SK-N-SH treated with all-trans-retinoic acid at 6 μM for 48 hours (cell line): Measurements from ENCODE around the gene APOC3.
A peak's percentile ranks its signal among the peaks of the same experiment; 100 is the strongest.

Source experiments
- ATAC-seq: fragments of 200-7000 bp; cut with Tn5 transposase; 3 replicates; pipeline ENCODE4 v1.9.1; 2020; ENCODE audit warnings: mild to moderate bottlenecking, moderate library complexity
- ARNTL ChIP-seq: fragments of 450-650 bp; formaldehyde crosslinking; IDR thresholded peaks from 2 replicates; pipeline ENCODE4 v1.5.0; 2020; ENCODE audit warnings: low read depth, mild to moderate bottlenecking, moderate library complexity, borderline replicate concordance
- BACH2 ChIP-seq: fragments of 250-450 bp; sonication (Bioruptor Pico); IDR thresholded peaks from 2 replicates; pipeline ENCODE4 v1.9.0; 2021; ENCODE audit warnings: mild to moderate bottlenecking, borderline replicate concordance
- CREB5 ChIP-seq: fragments of 250-450 bp; sonication (Bioruptor Pico); IDR thresholded peaks from 2 replicates; pipeline ENCODE4 v1.5.1; 2020; ENCODE audit warnings: low read depth, mild to moderate bottlenecking, moderate library complexity
- CSDC2 ChIP-seq: fragments of 250-450 bp; sonication (Bioruptor Pico); IDR thresholded peaks from 2 replicates; pipeline ENCODE4 v1.5.0; 2020; ENCODE audit warnings: mild to moderate bottlenecking, moderate library complexity
- ESRRG ChIP-seq: fragments of 250-450 bp; sonication (Bioruptor Pico); IDR thresholded peaks from 2 replicates; pipeline ENCODE4 v1.6.1; 2021; ENCODE audit warnings: mild to moderate bottlenecking
- GLIS3 ChIP-seq: fragments of 250-450 bp; sonication (Bioruptor Pico); IDR thresholded peaks from 2 replicates; pipeline ENCODE4 v1.5.0; 2020; ENCODE audit warnings: mild to moderate bottlenecking, moderate library complexity
- ISL1 ChIP-seq: fragments of 250-450 bp; sonication (Bioruptor Pico); IDR thresholded peaks from 2 replicates; pipeline ENCODE4 v2.1.2; 2022; ENCODE audit warnings: mild to moderate bottlenecking, moderate library complexity
- OSR1 ChIP-seq: fragments of 250-450 bp; sonication (Bioruptor Pico); IDR thresholded peaks from 2 replicates; pipeline ENCODE4 v1.8.0; 2022; ENCODE audit warnings: moderate library complexity, mild to moderate bottlenecking, inconsistent platforms
- PATZ1 ChIP-seq: fragments of 250-450 bp; sonication (Bioruptor Pico); IDR thresholded peaks from 2 replicates; pipeline ENCODE4 v1.8.0; 2020; ENCODE audit warnings: mild to moderate bottlenecking, moderate library complexity, borderline replicate concordance
- PPARA ChIP-seq: fragments of 250-450 bp; sonication (Bioruptor Pico); IDR thresholded peaks from 2 replicates; pipeline ENCODE4 v1.5.0; 2020; ENCODE audit warnings: mild to moderate bottlenecking, borderline replicate concordance
- RARB ChIP-seq: fragments of 250-450 bp; sonication (Bioruptor Pico); IDR thresholded peaks from 2 replicates; pipeline ENCODE4 v1.8.0; 2021; ENCODE audit warnings: mild to moderate bottlenecking, moderate library complexity
- SNAI2 ChIP-seq: fragments of 250-450 bp; sonication (Bioruptor Pico); IDR thresholded peaks from 2 replicates; pipeline ENCODE4 v1.5.0; 2020; ENCODE audit warnings: mild to moderate bottlenecking, moderate library complexity
- TCF4 ChIP-seq: fragments of 250-450 bp; sonication (Bioruptor Pico); IDR thresholded peaks from 2 replicates; pipeline ENCODE4 v1.8.0; 2021; ENCODE audit warnings: mild to moderate bottlenecking, moderate library complexity, borderline replicate concordance
- TOX ChIP-seq: fragments of 250-450 bp; sonication (Bioruptor Pico); IDR thresholded peaks from 2 replicates; pipeline ENCODE4 v1.8.0; 2021; ENCODE audit warnings: mild to moderate bottlenecking, moderate library complexity, borderline replicate concordance
- TSHZ2 ChIP-seq: fragments of 250-450 bp; sonication (Bioruptor Pico); IDR thresholded peaks from 2 replicates; pipeline ENCODE4 v1.5.0; 2020; ENCODE audit warnings: mild to moderate bottlenecking, moderate library complexity
- ZC3H10 ChIP-seq: fragments of 250-450 bp; sonication (Bioruptor Pico); IDR thresholded peaks from 2 replicates; pipeline ENCODE4 v1.5.1; 2021; ENCODE audit warnings: mild to moderate bottlenecking, moderate library complexity
- ZFP3 ChIP-seq: fragments of 250-450 bp; sonication (Bioruptor Pico); IDR thresholded peaks from 2 replicates; pipeline ENCODE4 v1.5.0; 2020; ENCODE audit warnings: mild to moderate bottlenecking, moderate library complexity
- ZFP30 ChIP-seq: fragments of 450-650 bp; formaldehyde crosslinking; IDR thresholded peaks from 2 replicates; pipeline ENCODE4 v1.5.0; 2022; ENCODE audit warnings: mild to moderate bottlenecking, moderate library complexity
- ZNF565 ChIP-seq: fragments of 450-650 bp; formaldehyde crosslinking; conservative IDR thresholded peaks from 2 replicates; pipeline ENCODE4 v1.5.0; 2020; ENCODE audit warnings: low read depth, mild to moderate bottlenecking, moderate library complexity
- ZNF70 ChIP-seq: fragments of 450-650 bp; formaldehyde crosslinking; IDR thresholded peaks from 2 replicates; pipeline ENCODE4 v1.5.0; 2020; ENCODE audit warnings: mild to moderate bottlenecking, moderate library complexity
- ZNF8 ChIP-seq: fragments of 450-650 bp; formaldehyde crosslinking; IDR thresholded peaks from 2 replicates; pipeline ENCODE4 v1.5.0; 2020; ENCODE audit warnings: mild to moderate bottlenecking, moderate library complexity
- TF ChIP-seq, protein P1 (sequence below): fragments of 250-450 bp; sonication (Bioruptor Pico); IDR thresholded peaks from 2 replicates; pipeline ENCODE4 v1.5.1; 2021; ENCODE audit warnings: mild to moderate bottlenecking, moderate library complexity
- TF ChIP-seq, protein P2 (sequence below): fragments of 250-450 bp; sonication (Bioruptor Pico); IDR thresholded peaks from 2 replicates; pipeline ENCODE4 v1.8.0; 2021; ENCODE audit warnings: low read depth, mild to moderate bottlenecking, moderate library complexity, borderline replicate concordance

APOC3 gene

DNA sequence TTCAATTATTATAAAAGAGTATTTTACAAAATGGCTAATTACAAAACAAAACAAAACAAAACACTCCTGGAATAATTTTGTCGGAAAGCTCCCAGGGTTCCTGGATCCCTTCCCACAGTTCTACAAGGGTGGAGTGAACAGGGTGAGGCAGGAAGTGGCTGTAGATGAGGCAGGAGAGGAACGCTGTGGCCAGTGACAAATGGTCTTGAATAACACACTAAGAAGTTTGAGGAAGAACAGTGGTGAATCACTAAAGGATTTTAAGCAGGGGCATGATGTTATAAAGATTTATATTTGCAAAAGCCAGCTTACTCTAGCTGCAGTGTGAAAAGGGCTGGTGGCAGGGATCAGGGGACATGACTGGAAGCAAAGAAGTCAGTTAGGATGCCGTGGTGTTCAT lies 41.5 kb downstream of the APOC3 start:
- TF ChIP-seq ISL1 = no peak
- no peak for TF ChIP-seq ZNF565
- no peak for TF ChIP-seq PATZ1
- no peak for TF ChIP-seq ZNF8
- no peak for TF ChIP-seq GLIS3 (CRISPR knock-in tag)
- no peak for TF ChIP-seq PPARA (CRISPR knock-in tag)
- no peak for TF ChIP-seq CSDC2 (CRISPR knock-in tag)
- TF ChIP-seq, protein P1, sequence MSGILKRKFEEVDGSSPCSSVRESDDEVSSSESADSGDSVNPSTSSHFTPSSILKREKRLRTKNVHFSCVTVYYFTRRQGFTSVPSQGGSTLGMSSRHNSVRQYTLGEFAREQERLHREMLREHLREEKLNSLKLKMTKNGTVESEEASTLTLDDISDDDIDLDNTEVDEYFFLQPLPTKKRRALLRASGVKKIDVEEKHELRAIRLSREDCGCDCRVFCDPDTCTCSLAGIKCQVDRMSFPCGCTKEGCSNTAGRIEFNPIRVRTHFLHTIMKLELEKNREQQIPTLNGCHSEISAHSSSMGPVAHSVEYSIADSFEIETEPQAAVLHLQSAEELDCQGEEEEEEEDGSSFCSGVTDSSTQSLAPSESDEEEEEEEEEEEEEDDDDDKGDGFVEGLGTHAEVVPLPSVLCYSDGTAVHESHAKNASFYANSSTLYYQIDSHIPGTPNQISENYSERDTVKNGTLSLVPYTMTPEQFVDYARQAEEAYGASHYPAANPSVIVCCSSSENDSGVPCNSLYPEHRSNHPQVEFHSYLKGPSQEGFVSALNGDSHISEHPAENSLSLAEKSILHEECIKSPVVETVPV (CRISPR knock-in tag) = no peak
- no peak for TF ChIP-seq CREB5 (CRISPR knock-in tag)
- no peak for TF ChIP-seq BACH2 (CRISPR knock-in tag)
- TF ChIP-seq ZC3H10 (CRISPR knock-in tag) = no peak
- TF ChIP-seq ESRRG (CRISPR knock-in tag) = no peak
- no peak for TF ChIP-seq RARB
- no peak for TF ChIP-seq ZNF70 (CRISPR knock-in tag)
- TF ChIP-seq ZFP3 (CRISPR knock-in tag) = no peak
- no peak for TF ChIP-seq SNAI2
- no peak for TF ChIP-seq TSHZ2 (CRISPR knock-in tag)
- no peak for TF ChIP-seq TCF4
- peak; percentile 88 for ATAC-seq

- TF ChIP-seq ZNF70 (CRISPR knock-in tag) (no peak), ZNF565 (no peak), ZC3H10 (CRISPR knock-in tag) (no peak), GLIS3 (CRISPR knock-in tag) (no peak), ZNF8 (no peak), BACH2 (CRISPR knock-in tag) (no peak), OSR1 (no peak), TSHZ2 (CRISPR knock-in tag) (no peak), ARNTL (CRISPR knock-in tag) (no peak), SNAI2 (no peak), ISL1 (no peak), ESRRG (CRISPR knock-in tag) (no peak), RARB (no peak), CSDC2 (CRISPR knock-in tag) (no peak), TOX (CRISPR knock-in tag) (no peak), PPARA (CRISPR knock-in tag) (no peak), ZFP30 (no peak), ZFP3 (CRISPR knock-in tag) (no peak)
- TF ChIP-seq, protein P2, sequence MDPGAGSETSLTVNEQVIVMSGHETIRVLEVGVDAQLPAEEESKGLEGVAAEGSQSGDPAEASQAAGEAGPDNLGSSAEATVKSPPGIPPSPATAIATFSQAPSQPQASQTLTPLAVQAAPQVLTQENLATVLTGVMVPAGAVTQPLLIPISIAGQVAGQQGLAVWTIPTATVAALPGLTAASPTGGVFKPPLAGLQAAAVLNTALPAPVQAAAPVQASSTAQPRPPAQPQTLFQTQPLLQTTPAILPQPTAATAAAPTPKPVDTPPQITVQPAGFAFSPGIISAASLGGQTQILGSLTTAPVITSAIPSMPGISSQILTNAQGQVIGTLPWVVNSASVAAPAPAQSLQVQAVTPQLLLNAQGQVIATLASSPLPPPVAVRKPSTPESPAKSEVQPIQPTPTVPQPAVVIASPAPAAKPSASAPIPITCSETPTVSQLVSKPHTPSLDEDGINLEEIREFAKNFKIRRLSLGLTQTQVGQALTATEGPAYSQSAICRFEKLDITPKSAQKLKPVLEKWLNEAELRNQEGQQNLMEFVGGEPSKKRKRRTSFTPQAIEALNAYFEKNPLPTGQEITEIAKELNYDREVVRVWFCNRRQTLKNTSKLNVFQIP (CRISPR knock-in tag) = no peak
- ATAC-seq = no peak
These were observed 43.7 kb downstream of the APOC3 start for GRCh38 chr11:116873381-116873780.
